Dedifferentiated amniotic fluid mesenchymal stem cell (primary cell): ENCODE results near the gene TREML1.
"Not testable (repeated sequence)": the region's sequence is repeated elsewhere in the genome, so short reads cannot be mapped to it uniquely, and the experiment has no call there.

Experiments used
- DNase-seq: peaks from one replicate; pipeline ENCODE4 v3.0.0-alpha.2; 2016; ENCODE audit errors: extremely low spot score

The TREML1 gene

GRCh38 chr6:41147917-41148316, 6.2 kb downstream of the TREML1 start:
- no peak for DNase-seq

DNA sequence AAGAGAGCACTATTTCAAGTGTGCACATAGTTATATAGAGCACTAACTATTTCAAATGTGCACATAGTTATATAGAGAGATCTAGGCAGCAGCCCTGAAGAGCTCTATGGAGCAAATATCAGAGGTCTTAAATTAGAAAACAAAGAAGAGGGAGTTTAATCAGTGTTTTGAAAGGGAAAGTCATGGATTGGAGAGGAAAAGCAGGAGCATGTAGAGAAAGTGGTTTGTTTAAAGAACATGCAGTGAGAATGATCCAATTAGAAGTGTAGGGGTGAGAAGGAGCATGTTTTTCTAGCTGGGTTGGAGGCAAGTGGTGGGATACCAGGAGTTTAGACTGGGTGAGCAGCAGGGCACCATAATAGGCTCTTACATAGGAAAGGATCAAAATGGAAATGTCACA, 17.2 kb downstream of the TREML1 start:
- no peak for DNase-seq

- no peak for DNase-seq
Observed at GRCh38 chr6:41135062-41135832, 18.9 kb downstream of the TREML1 start.

DNA sequence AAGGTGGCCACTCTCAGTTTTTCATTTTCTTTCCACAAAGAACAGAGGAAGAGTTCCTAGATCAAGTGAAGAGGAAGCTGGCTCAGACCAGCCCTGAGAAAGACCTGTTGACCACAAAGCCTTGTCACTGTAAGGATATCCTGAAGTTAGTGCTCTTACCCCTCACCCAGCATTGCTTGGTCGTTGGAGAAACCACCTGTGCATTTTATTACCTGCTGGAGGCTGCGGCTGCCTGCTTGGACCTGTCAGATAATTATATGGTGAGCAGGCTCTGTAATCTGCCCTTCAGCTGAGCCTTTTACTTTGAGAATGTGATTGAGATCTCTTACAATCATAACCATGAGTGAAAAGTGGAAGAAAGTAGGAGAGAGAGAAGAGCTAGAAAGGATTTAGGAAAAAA, 21.9 kb downstream of the TREML1 start:
- no peak for DNase-seq

- no peak for DNase-seq
Observed at GRCh38 chr6:41125282-41125681, 28.9 kb downstream of the TREML1 start.

GRCh38 chr6:41122918-41123317, 31.2 kb downstream of the TREML1 start:
- no peak for DNase-seq

DNA sequence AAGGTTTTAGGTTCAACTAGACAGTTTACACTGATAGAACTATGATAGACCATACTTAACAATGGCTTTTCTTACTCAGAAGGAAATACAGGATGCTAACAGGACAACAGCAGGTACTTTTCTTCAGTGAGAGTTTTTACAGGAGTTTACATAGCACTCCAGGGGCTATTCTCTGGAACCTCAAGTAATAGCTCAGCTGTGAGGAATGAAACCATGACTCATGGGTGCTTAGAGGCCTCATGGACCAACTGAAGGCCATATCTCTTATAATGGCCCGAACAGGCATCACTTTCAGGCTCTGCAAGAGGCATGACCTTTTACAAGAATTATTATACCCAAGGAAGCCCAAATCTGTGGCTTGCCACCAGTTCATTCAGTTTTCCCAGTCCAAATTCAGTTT, 31.8 kb downstream of the TREML1 start:
- DNase-seq, result no peak

- DNase-seq, result no peak
Observed at GRCh38 chr6:41120058-41120457, 34.1 kb downstream of the TREML1 start.

DNA sequence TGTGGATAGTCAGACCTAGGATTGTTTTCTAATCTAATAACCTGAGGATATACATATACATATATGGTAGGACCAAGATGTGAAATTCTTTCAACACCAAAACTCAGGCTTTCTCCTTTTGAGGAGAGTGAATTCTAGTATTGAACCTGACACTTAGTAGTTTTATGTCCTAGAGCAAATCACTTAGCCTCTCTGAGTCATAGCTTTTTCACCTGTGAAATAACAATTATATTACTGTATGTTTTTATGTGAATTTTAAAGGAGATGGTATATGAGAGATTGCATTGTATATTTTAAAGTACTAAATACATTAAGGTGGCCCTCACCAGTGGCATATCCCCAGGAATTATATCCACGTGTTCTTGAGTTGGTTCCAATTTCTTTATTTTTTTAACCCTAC, 34.6 kb downstream of the TREML1 start:
- no peak for DNase-seq

GRCh38 chr6:41115027-41115426, 39.1 kb downstream of the TREML1 start:
- not testable (repeated sequence) for DNase-seq

DNA sequence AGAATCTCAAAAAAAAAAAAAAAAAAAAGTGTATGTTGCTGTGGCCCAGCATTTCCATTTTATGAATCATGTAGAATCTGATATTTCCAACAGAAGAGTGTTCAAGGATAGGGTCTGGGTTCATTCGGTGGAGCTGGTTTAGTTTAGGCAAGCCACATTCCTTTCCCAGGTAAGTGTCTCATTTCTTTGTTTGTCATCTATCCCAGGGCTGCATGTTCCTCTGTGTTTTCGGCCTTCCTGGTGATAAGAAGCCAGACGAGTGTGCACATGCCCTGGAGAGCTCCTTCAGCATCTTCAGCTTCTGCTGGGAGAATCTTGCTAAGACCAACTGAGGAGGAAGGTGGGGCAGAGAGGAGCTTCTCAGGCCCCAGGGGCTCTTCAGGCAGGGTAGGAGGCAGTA, 43.1 kb downstream of the TREML1 start:
- DNase-seq, result no peak

- DNase-seq, result no peak
Observed at GRCh38 chr6:41103847-41104246, 50.3 kb downstream of the TREML1 start.

DNA sequence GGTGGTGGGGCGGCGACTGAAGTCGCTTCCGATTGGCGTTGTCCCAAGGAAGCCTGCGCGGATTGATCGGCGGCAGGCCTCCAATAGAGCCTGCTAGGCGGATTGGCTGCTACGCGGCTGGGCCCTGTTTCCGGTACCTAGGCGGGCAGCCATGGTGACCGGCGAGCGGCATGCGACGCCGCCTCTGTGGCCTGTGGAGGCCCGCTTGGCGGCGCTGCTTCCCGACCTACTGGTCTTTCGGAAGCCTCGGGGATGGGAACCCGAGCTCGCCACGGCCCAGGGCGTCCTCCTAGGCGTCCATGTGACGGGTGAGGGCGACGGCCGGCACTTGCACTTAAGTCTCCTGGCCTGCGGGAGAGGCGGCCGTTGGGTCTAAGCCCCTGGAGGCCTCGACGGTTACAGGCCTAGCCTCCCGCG, 53.3 kb downstream of the TREML1 start:
- no peak for DNase-seq
